GM23338 (cell line): Measurements from ENCODE around the gene DCBLD2. TPM values are rescaled to one million over a fixed set of nuclear protein-coding genes. Genes with fewer than 3 reads are reported as not detected.
"Not testable (repeated sequence)": the region's sequence is repeated elsewhere in the genome, so short reads cannot be mapped to it uniquely, and the experiment has no call there.

ENCODE experiments used
- ATAC-seq: fragments of 200-7000 bp; cut with Tn5 transposase; 3 replicates; pipeline ENCODE4 v1.9.1; 2020
- DNase-seq: peaks from one replicate; pipeline ENCODE4 v3.0.0-alpha.2; 2015; ENCODE audit warnings: low spot score
- H2AFZ ChIP-seq: fragments of 200-600 bp; sonication (generic); 2 replicates; pipeline ENCODE4 v1.8.0; 2016; ENCODE audit warnings: antibody characterized with exemption, mild to moderate bottlenecking, moderate library complexity
- H3F3A ChIP-seq: fragments of 200-600 bp; sonication (generic); replicated peaks from 2 replicates; pipeline ENCODE4 v1.8.0; 2017; ENCODE audit warnings: antibody characterized with exemption, mixed run types, low read depth
- H3K27ac ChIP-seq: fragments of 200-600 bp; sonication (generic); 2 replicates; pipeline ENCODE4 v1.6.1; 2016; ENCODE audit warnings: low read depth
- H3K27me3 ChIP-seq: fragments of 200-600 bp; sonication (generic); 2 replicates; pipeline ENCODE4 v1.8.0; 2016; ENCODE audit warnings: mild to moderate bottlenecking, mixed run types, moderate library complexity; ENCODE audit not compliant: insufficient read depth
- H3K36me3 ChIP-seq: fragments of 200-600 bp; sonication (generic); 2 replicates; pipeline ENCODE4 v1.8.0; 2016; ENCODE audit warnings: mild to moderate bottlenecking; ENCODE audit not compliant: insufficient read depth
- H3K4me1 ChIP-seq: fragments of 200-600 bp; sonication (generic); 2 replicates; pipeline ENCODE4 v1.8.0; 2016; ENCODE audit warnings: mild to moderate bottlenecking, moderate library complexity; ENCODE audit not compliant: insufficient read depth
- H3K4me2 ChIP-seq: fragments of 200-600 bp; sonication (generic); 2 replicates; pipeline ENCODE4 v1.7.1; 2017; ENCODE audit warnings: mixed run types
- H3K4me3 ChIP-seq: fragments of 200-600 bp; sonication (generic); 2 replicates; pipeline ENCODE4 v1.6.1; 2016; ENCODE audit warnings: mixed run types
- H3K79me2 ChIP-seq: fragments of 200-600 bp; sonication (generic); replicated peaks from 2 replicates; pipeline ENCODE4 v1.8.0; 2017; ENCODE audit warnings: mild to moderate bottlenecking; ENCODE audit not compliant: insufficient read depth
- H3K9me2 ChIP-seq: fragments of 200-600 bp; sonication (generic); 2 replicates; pipeline ENCODE4 v1.8.0; 2017; ENCODE audit not compliant: insufficient read depth
- H4K20me1 ChIP-seq: fragments of 200-600 bp; sonication (generic); replicated peaks from 2 replicates; pipeline ENCODE4 v1.8.0; 2017; ENCODE audit warnings: mild to moderate bottlenecking; ENCODE audit not compliant: insufficient read depth
- H3K27ac Mint-ChIP-seq: 2 replicates; pipeline ENCODE4 v1.8.0; 2020; ENCODE audit warnings: inconsistent platforms, mild to moderate bottlenecking, moderate library complexity, mixed read lengths
- H3K27me3 Mint-ChIP-seq: 3 replicates; pipeline ENCODE4 v1.8.0; 2022; ENCODE audit warnings: low read depth, mild to moderate bottlenecking, moderate library complexity, mixed read lengths, inconsistent platforms; ENCODE audit not compliant: insufficient read depth, poor library complexity
- H3K36me3 Mint-ChIP-seq: 3 replicates; pipeline ENCODE4 v1.8.0; 2021; ENCODE audit warnings: low read depth, mild to moderate bottlenecking, inconsistent platforms, moderate library complexity, mixed read lengths
- H3K4me1 Mint-ChIP-seq: 3 replicates; pipeline ENCODE4 v1.8.0; 2020; ENCODE audit warnings: mild to moderate bottlenecking, inconsistent platforms, mixed read lengths
- H3K4me3 Mint-ChIP-seq: 3 replicates; pipeline ENCODE4 v1.8.0; 2021; ENCODE audit warnings: moderate library complexity, mild to moderate bottlenecking, inconsistent platforms, mixed read lengths
- H3K9me3 Mint-ChIP-seq: 3 replicates; pipeline ENCODE4 v1.8.0; 2020; ENCODE audit warnings: moderate library complexity, mild to moderate bottlenecking, inconsistent platforms, mixed read lengths
- CREB1 ChIP-seq: fragments of 250-450 bp; sonication (Bioruptor Pico); IDR thresholded peaks from 2 replicates; pipeline ENCODE4 v1.5.0; 2020; ENCODE audit warnings: low read depth, mild to moderate bottlenecking, moderate library complexity
- EZH2 ChIP-seq: fragments of 200-600 bp; sonication (generic); IDR thresholded peaks from one replicate; pipeline ENCODE4 v1.8.0; 2017; ENCODE audit warnings: antibody characterized with exemption, mild to moderate bottlenecking, low read depth; ENCODE audit not compliant: unreplicated experiment
- JUNB ChIP-seq: IDR thresholded peaks from one replicate; pipeline ENCODE4 v1.6.1; 2016; ENCODE audit warnings: antibody characterized with exemption; ENCODE audit not compliant: unreplicated experiment
- NANOG ChIP-seq: IDR thresholded peaks from 2 replicates; pipeline ENCODE4 v1.6.1; 2016; ENCODE audit warnings: antibody characterized with exemption, borderline replicate concordance
- POLR2AphosphoS5 ChIP-seq: IDR thresholded peaks from 2 replicates; pipeline ENCODE4 v1.6.1; 2016; ENCODE audit warnings: antibody characterized with exemption, low read depth
- ZNF114 ChIP-seq: fragments of 250-450 bp; sonication (Bioruptor Pico); IDR thresholded peaks from 2 replicates; pipeline ENCODE4 v1.5.0; 2020; ENCODE audit warnings: mild to moderate bottlenecking, moderate library complexity
- ZNF331 ChIP-seq: fragments of 250-450 bp; sonication (Bioruptor Pico); IDR thresholded peaks from 2 replicates; pipeline ENCODE4 v1.5.0; 2020; ENCODE audit warnings: low read depth, mild to moderate bottlenecking, moderate library complexity
- polyA plus RNA-seq: library from polyadenylated mRNA; unstranded; fragments of >200 nt; fragmentation: Nextera tagmentation; extraction: Ambion mirVana; gene quantifications from 2 replicates; pipeline ENCODE4 v1.2.1, GENCODE V29; 2016
- total RNA-seq: library from RNA; depleted of rRNA; stranded (reverse); fragments of >200 nt; shearing (Covaris generic); gene quantifications from 2 replicates; pipeline ENCODE4 v1.2.3, GENCODE V29; 2014
- TF ChIP-seq, protein P1 (sequence below): IDR thresholded peaks from one replicate; pipeline ENCODE4 v1.6.1; 2018; ENCODE audit warnings: antibody characterized with exemption; ENCODE audit not compliant: unreplicated experiment
- TF ChIP-seq, protein P2 (sequence below): fragments of 250-450 bp; sonication (Bioruptor Pico); IDR thresholded peaks from 2 replicates; pipeline ENCODE4 v1.5.0; 2020; ENCODE audit warnings: mild to moderate bottlenecking, moderate library complexity

The DCBLD2 gene
- total and polyA plus RNA-seq, 2 experiments from 2014 or later: 25.9 to 69.7 TPM

DNA sequence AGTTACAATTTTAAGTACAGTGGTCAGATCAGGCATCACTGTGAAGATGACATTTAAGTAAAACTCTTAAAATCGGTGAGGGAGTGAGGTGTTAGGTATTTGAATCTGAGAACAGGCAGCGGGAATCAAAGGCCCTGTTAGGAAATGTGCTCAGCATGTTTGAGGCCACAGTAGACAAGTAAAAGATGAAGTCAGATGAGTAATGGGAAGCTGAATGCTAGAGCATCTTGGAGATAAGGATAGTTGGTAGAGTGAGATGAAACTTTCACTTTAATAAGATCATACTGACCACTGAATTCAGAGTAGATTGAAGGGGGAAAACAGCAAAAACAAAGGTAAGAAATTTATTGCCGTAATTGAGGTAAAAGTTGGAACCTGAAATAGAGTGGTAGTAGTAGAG lies 61.6 kb downstream of the DCBLD2 start:
- Histone ChIP-seq H3K27ac (no peak overlapping the region), H3K9me2 (no peaks in the 10 kb centered on the region), H3K79me2 (no peaks in the 10 kb centered on the region; the same call in 1 of the 2 replicates), H3F3A (no peaks in the 10 kb centered on the region), H3K36me3 (peaks cover 5% of the 10 kb centered on the region; the same call in 1 of the 2 replicates), H2AFZ (no peak overlapping the region), H3K4me3 (no peak overlapping the region), H3K4me1 (no peaks in the 10 kb centered on the region), H3K4me2 (no peak overlapping the region), H4K20me1 (no peaks in the 10 kb centered on the region), H3K27me3 (no peaks in the 10 kb centered on the region)
- H3K27ac Mint-ChIP-seq: no peak overlapping the region
- H3K4me3 Mint-ChIP-seq: no peak overlapping the region
- ATAC-seq: no peak
- H3K27me3 Mint-ChIP-seq: peaks cover 7% of the 10 kb centered on the region
- no peaks in the 10 kb centered on the region; the same call in 2 of the 3 replicates for H3K4me1 Mint-ChIP-seq
- peaks cover 18% of the 10 kb centered on the region for H3K9me3 Mint-ChIP-seq
- H3K36me3 Mint-ChIP-seq: peaks cover 41% of the 10 kb centered on the region
- DNase-seq: no peak
- TF ChIP-seq JUNB (no peak), NANOG (no peak), EZH2 (no peak), POLR2AphosphoS5 (no peak), CREB1 (CRISPR knock-in tag) (no peak), ZNF114 (CRISPR knock-in tag) (no peak), ZNF331 (CRISPR knock-in tag) (no peak)
- TF ChIP-seq, protein P1, sequence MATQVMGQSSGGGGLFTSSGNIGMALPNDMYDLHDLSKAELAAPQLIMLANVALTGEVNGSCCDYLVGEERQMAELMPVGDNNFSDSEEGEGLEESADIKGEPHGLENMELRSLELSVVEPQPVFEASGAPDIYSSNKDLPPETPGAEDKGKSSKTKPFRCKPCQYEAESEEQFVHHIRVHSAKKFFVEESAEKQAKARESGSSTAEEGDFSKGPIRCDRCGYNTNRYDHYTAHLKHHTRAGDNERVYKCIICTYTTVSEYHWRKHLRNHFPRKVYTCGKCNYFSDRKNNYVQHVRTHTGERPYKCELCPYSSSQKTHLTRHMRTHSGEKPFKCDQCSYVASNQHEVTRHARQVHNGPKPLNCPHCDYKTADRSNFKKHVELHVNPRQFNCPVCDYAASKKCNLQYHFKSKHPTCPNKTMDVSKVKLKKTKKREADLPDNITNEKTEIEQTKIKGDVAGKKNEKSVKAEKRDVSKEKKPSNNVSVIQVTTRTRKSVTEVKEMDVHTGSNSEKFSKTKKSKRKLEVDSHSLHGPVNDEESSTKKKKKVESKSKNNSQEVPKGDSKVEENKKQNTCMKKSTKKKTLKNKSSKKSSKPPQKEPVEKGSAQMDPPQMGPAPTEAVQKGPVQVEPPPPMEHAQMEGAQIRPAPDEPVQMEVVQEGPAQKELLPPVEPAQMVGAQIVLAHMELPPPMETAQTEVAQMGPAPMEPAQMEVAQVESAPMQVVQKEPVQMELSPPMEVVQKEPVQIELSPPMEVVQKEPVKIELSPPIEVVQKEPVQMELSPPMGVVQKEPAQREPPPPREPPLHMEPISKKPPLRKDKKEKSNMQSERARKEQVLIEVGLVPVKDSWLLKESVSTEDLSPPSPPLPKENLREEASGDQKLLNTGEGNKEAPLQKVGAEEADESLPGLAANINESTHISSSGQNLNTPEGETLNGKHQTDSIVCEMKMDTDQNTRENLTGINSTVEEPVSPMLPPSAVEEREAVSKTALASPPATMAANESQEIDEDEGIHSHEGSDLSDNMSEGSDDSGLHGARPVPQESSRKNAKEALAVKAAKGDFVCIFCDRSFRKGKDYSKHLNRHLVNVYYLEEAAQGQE: no peak
- TF ChIP-seq, protein P2, sequence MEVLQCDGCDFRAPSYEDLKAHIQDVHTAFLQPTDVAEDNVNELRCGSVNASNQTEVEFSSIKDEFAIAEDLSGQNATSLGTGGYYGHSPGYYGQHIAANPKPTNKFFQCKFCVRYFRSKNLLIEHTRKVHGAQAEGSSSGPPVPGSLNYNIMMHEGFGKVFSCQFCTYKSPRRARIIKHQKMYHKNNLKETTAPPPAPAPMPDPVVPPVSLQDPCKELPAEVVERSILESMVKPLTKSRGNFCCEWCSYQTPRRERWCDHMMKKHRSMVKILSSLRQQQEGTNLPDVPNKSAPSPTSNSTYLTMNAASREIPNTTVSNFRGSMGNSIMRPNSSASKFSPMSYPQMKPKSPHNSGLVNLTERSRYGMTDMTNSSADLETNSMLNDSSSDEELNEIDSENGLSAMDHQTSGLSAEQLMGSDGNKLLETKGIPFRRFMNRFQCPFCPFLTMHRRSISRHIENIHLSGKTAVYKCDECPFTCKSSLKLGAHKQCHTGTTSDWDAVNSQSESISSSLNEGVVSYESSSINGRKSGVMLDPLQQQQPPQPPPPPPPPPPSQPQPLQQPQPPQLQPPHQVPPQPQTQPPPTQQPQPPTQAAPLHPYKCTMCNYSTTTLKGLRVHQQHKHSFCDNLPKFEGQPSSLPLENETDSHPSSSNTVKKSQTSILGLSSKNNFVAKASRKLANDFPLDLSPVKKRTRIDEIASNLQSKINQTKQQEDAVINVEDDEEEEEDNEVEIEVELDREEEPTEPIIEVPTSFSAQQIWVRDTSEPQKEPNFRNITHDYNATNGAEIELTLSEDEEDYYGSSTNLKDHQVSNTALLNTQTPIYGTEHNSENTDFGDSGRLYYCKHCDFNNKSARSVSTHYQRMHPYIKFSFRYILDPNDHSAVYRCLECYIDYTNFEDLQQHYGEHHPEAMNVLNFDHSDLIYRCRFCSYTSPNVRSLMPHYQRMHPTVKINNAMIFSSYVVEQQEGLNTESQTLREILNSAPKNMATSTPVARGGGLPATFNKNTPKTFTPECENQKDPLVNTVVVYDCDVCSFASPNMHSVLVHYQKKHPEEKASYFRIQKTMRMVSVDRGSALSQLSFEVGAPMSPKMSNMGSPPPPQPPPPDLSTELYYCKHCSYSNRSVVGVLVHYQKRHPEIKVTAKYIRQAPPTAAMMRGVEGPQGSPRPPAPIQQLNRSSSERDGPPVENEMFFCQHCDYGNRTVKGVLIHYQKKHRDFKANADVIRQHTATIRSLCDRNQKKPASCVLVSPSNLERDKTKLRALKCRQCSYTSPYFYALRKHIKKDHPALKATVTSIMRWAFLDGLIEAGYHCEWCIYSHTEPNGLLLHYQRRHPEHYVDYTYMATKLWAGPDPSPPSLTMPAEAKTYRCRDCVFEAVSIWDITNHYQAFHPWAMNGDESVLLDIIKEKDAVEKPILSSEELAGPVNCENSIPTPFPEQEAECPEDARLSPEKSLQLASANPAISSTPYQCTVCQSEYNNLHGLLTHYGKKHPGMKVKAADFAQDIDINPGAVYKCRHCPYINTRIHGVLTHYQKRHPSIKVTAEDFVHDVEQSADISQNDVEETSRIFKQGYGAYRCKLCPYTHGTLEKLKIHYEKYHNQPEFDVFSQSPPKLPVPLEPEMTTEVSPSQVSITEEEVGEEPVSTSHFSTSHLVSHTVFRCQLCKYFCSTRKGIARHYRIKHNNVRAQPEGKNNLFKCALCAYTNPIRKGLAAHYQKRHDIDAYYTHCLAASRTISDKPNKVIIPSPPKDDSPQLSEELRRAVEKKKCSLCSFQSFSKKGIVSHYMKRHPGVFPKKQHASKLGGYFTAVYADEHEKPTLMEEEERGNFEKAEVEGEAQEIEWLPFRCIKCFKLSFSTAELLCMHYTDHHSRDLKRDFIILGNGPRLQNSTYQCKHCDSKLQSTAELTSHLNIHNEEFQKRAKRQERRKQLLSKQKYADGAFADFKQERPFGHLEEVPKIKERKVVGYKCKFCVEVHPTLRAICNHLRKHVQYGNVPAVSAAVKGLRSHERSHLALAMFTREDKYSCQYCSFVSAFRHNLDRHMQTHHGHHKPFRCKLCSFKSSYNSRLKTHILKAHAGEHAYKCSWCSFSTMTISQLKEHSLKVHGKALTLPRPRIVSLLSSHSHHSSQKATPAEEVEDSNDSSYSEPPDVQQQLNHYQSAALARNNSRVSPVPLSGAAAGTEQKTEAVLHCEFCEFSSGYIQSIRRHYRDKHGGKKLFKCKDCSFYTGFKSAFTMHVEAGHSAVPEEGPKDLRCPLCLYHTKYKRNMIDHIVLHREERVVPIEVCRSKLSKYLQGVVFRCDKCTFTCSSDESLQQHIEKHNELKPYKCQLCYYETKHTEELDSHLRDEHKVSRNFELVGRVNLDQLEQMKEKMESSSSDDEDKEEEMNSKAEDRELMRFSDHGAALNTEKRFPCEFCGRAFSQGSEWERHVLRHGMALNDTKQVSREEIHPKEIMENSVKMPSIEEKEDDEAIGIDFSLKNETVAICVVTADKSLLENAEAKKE (CRISPR knock-in tag): no peak

DNA sequence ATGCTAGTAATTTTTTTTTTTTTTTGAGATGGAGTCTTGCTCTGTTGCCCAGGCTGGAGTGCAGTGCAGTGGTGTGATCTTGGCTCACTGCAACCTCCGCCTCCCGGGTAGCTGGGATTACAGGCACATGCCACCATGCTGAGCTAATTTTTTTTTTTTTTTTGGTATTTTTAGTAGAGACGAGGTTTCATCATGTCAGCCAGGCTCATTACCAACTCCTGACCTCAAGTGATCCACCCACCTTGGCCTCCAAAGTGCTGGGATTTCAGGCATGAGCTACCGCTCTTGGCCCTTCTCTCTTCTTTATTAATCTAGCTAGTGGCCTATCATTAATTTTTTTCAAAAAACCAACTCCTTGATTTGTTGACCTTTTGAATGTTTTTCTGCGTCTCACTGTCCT lies 70.4 kb downstream of the DCBLD2 start:
- not testable (repeated sequence) for H3K27me3 Mint-ChIP-seq, H3K27ac ChIP-seq, H4K20me1 ChIP-seq, H3K27me3 ChIP-seq, H3K9me2 ChIP-seq, ATAC-seq, H3K4me2 ChIP-seq, H3K4me1 Mint-ChIP-seq, H2AFZ ChIP-seq, H3K4me1 ChIP-seq, H3K79me2 ChIP-seq, H3K27ac Mint-ChIP-seq, H3K4me3 ChIP-seq, DNase-seq, H3F3A ChIP-seq, H3K4me3 Mint-ChIP-seq
- Mint-ChIP-seq H3K9me3 (peaks cover 49% of the 10 kb centered on the region), H3K36me3 (peaks cover 48% of the 10 kb centered on the region)
- H3K36me3 ChIP-seq: peaks cover 23% of the 10 kb centered on the region
